NB4 (cell line): Measurements from ENCODE around the gene PDGFA.

Experiments
- DNase-seq: peaks from one replicate; pipeline ENCODE4 v3.0.0; 2010; ENCODE audit warnings: low read depth
- H3K4me3 ChIP-seq: one replicate; pipeline ENCODE4 v1.5.1; 2011; ENCODE audit warnings: mild to moderate bottlenecking, low read depth, low read length, moderate library complexity
- MYC ChIP-seq: IDR thresholded peaks from 2 replicates; pipeline ENCODE4 v1.6.1; 2011; ENCODE audit warnings: low read depth, low read length
- POLR2A ChIP-seq: IDR thresholded peaks from 2 replicates; pipeline ENCODE4 v1.6.1; 2011; ENCODE audit warnings: mild to moderate bottlenecking; ENCODE audit not compliant: insufficient read length; ENCODE audit errors: extremely low read depth
- TF ChIP-seq, protein P1 (sequence below): IDR thresholded peaks from 2 replicates; pipeline ENCODE4 v1.6.1; 2011; ENCODE audit warnings: low read depth, low read length
- TF ChIP-seq, protein P2 (sequence below): IDR thresholded peaks from one replicate; pipeline ENCODE4 v1.5.1; 2012; ENCODE audit warnings: low read depth, low read length

The PDGFA gene

DNA sequence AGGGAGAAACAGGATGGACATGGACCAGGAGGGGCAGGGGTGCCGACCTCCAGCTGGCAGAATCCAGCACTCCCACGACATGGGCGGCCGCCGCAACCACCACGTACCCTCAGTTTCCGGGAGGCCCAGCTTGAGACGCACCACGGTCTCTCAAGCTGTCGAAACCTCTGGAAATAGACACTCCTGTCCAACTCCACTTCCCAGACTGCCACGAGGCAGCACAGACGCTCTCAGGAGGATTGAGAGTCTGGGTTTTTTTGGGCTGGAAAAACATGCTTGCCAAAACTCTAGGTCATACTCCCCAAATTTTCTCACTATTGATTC is 37.9 kb upstream of the PDGFA start:
- DNase-seq: no peak
- H3K4me3 ChIP-seq: no peak overlapping the region
- TF ChIP-seq POLR2A (no peak), MYC (no peak)
- TF ChIP-seq, protein P1, sequence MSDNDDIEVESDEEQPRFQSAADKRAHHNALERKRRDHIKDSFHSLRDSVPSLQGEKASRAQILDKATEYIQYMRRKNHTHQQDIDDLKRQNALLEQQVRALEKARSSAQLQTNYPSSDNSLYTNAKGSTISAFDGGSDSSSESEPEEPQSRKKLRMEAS: no peak
- TF ChIP-seq, protein P2, sequence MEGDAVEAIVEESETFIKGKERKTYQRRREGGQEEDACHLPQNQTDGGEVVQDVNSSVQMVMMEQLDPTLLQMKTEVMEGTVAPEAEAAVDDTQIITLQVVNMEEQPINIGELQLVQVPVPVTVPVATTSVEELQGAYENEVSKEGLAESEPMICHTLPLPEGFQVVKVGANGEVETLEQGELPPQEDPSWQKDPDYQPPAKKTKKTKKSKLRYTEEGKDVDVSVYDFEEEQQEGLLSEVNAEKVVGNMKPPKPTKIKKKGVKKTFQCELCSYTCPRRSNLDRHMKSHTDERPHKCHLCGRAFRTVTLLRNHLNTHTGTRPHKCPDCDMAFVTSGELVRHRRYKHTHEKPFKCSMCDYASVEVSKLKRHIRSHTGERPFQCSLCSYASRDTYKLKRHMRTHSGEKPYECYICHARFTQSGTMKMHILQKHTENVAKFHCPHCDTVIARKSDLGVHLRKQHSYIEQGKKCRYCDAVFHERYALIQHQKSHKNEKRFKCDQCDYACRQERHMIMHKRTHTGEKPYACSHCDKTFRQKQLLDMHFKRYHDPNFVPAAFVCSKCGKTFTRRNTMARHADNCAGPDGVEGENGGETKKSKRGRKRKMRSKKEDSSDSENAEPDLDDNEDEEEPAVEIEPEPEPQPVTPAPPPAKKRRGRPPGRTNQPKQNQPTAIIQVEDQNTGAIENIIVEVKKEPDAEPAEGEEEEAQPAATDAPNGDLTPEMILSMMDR: no peak

- DNase-seq: no peak
- no peak for TF ChIP-seq POLR2A
- no peak for TF ChIP-seq MYC
- TF ChIP-seq, protein P1: no peak
- TF ChIP-seq, protein P2: no peak
Measured at GRCh38 chr7:556837-557557, 37.4 kb upstream of the PDGFA start.

GRCh38 chr7:556291-556826 is 36.7 kb upstream of the PDGFA start:
- H3K4me3 ChIP-seq: no peak overlapping the region
- TF ChIP-seq MYC: no peak
- TF ChIP-seq, protein P1: no peak
- no peak for TF ChIP-seq POLR2A
- TF ChIP-seq, protein P2: no peak
- no peak for DNase-seq

More at GRCh38 chr7:556837-557557, 37.4 kb upstream of the PDGFA start:
- H3K4me3 ChIP-seq: no peak overlapping the region

- H3K4me3 ChIP-seq: no peak overlapping the region
Measured at GRCh38 chr7:555551-556160, 36.0 kb upstream of the PDGFA start.

DNA sequence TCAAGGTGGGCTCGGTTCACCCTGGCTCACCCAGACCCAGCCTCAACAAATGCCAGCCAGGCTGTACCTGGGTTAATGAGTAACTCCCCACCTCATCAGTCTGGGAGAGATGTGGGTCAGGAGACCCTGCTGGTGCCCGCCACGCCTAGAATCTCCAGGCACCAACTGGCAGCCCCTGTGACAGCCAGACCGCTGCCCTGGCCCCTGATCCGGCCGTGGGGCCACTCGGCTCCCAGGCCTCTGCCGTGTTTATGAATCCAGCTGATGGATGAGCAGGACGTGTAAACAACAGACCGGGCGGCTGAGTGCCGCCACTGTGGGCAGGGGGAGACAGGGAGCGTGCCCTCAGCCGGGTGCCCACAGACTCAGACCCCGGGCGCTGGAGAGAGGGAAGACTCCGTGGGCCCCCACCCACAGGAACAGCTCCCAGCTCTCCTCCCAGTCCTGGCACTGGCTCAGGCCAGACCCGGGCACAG is 34.0 kb upstream of the PDGFA start:
- no peak overlapping the region for H3K4me3 ChIP-seq
- TF ChIP-seq POLR2A (no peak), MYC (no peak)
- TF ChIP-seq, protein P1: no peak
- TF ChIP-seq, protein P2: no peak
- DNase-seq: no peak

More at GRCh38 chr7:555551-556160, 36.0 kb upstream of the PDGFA start:
- TF ChIP-seq POLR2A (no peak), MYC (no peak)
- TF ChIP-seq, protein P1: no peak
- TF ChIP-seq, protein P2: no peak
- DNase-seq: no peak
